ENCODE results near the gene THEM4.
"Not testable (repeated sequence)": the region's sequence is repeated elsewhere in the genome, so short reads cannot be mapped to it uniquely, and the experiment has no call there.

The THEM4 gene

GRCh38 chr1:151897991-151898431 is 11.3 kb downstream of the THEM4 start:
- no peak overlapping the region for H3K4me3 ChIP-seq (ENCODE audit: low read depth, low read length)

- H3K4me3 ChIP-seq (ENCODE audit: low read depth, low read length) = no peak overlapping the region
Measured at GRCh38 chr1:151893176-151893924, 16.0 kb downstream of the THEM4 start.

- H3K4me3 ChIP-seq (ENCODE audit: low read depth, low read length) = no peak overlapping the region
Measured at GRCh38 chr1:151892190-151892589, 17.1 kb downstream of the THEM4 start.

DNA sequence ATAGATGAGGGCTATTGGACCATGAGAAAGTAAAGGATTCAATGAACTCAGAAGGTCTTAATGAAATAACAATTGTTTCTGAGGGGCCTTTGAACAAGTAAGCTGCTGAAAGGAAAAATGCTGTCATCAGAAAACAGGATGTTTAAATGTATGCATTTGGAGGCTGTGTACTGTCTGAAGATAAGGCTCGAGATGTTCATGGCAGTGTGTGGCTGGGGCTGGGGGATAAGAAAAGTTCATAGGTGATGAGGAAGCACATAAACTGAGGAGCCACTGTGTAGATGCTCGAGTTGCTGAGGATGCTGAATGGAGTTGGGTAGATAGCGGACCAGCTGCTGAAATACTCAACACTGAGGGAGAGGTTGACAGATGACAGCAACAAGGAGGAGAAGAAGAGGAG is 17.8 kb downstream of the THEM4 start:
- H3K4me3 ChIP-seq (ENCODE audit: low read depth, low read length) = no peak overlapping the region

DNA sequence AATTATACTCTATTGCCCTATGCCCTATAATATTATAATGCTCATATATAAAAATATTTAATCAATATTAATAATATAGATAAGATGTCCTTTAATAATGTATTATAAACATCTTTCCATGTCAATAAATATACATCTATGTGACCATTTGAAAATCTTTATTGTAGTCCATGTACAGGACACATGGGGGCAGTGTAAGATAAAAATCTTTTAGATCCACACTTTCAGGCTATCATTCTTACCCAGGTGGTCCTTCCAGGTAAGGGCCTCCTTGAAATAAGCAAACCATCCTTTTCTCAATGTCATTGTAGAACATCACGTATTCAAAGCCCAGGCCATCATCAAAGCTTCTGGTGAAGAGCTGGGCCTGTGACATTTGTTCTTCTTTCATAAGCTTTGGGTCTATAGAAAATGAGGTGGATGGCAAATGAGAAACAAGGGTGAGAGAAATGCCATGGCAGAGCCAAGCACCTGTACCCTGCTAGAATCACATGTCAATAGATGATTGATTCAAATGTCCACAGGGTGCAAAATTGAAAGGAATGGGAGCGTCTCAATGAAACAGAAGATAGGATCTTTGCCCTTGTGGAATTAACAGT is 20.2 kb downstream of the THEM4 start:
- H3K4me3 ChIP-seq (ENCODE audit: low read depth, low read length) = no peak overlapping the region

- no peak overlapping the region for H3K4me3 ChIP-seq (ENCODE audit: low read depth, low read length)
Measured at GRCh38 chr1:151887028-151887427, 22.3 kb downstream of the THEM4 start.

DNA sequence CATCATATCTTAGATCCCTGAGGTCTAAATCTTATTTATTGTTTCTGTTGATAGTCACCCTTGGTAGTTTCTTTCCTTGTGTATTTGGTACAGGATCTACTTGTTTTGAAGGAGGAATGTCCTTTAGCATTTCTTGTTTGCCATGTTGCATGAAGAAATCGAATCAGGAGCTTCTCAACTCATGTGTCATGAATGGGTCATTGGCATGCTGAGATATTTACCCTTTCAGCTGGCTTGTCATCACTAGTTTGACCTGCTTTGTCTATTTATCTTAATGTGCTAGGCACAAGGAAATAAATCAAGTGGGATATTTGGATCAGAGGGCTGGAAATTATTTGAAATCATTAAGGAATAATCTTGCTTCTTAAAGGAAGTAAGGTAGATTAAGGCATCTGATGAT is 23.8 kb downstream of the THEM4 start:
- no peak overlapping the region for H3K4me3 ChIP-seq (ENCODE audit: low read depth, low read length)

DNA sequence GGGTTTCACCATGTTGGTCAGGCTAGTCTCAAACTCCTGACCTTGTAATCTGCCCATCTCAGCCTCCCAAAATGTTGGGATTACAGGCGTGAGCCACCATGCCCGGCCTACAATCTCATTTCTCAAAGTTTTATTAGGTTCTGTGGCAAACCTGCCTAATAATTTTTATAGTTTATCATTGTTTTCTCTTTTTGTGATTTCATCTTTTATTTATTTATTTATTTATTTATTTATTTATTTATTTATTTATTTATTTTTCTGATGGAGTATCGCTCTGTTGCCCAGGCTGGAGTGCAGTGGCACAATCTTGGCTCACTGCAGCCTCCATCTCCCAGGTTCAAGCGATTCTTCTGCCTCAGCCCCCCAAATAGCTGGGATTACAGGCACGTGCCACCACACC is 24.4 kb downstream of the THEM4 start:
- H3K4me3 ChIP-seq (ENCODE audit: low read depth, low read length) = not testable (repeated sequence)

DNA sequence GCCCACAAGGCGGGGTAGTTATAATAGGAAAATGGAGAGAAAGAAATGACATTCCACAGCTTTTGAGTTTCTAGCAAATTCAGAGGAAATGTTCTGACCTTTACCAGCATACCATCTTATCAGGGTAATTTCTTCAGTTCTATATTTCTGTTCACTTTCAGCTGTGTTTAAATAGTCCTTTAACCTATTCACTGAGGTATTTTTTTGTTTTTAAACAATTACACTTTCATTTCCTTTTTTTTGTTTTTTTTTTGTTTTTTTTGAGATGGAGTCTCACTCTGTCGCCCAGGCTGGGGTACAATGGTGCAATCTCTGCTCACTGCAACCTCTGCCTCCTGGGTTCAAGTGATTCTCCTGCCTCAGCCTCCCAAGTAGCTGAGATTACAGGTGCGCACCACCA is 24.9 kb downstream of the THEM4 start:
- not testable (repeated sequence) for H3K4me3 ChIP-seq (ENCODE audit: low read depth, low read length)

- H3K4me3 ChIP-seq (ENCODE audit: low read depth, low read length) = not testable (repeated sequence)
Measured at GRCh38 chr1:151883898-151884297, 25.4 kb downstream of the THEM4 start.

- H3K4me3 ChIP-seq (ENCODE audit: low read depth, low read length) = not testable (repeated sequence)
Measured at GRCh38 chr1:151882918-151883317, 26.4 kb downstream of the THEM4 start.

DNA sequence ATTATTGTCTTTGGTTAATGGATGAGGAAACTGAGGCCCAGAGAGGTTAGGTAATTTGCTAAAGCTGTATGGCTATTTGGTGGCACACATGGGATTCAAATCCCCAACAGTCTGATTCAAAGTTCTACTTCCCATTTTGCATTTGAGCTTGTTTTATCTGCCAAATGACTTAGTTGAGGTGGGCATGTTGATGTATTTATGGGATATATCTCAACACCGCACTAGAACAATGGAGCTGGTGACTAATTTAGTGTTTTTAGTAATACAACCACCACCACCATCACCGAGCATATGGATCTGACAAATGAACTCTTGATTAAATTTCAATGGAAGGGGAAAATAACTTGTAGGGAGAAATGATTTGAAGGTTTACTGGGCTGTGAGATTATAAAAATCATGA is 26.8 kb downstream of the THEM4 start:
- H3K4me3 ChIP-seq (ENCODE audit: low read depth, low read length) = no peak overlapping the region

DNA sequence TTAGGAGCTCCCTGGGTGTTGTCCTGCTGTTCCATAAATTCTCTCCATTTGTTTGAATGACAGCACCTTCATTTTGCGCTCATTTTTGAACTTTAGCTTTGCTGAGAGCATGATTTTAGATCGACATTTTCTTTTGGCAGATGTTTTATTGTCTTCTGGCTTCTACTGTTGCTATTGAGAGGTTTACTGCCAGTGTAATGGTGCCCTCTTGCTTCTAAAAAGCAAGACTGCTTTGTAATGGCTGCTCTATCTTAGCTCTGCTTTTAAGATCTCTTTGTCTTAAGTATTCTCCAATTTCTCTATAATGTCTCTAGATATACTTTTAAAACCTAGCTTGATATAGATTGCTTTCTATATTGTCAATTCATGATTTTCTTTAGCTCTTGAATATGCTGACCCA is 27.8 kb downstream of the THEM4 start:
- H3K4me3 ChIP-seq (ENCODE audit: low read depth, low read length) = no peak overlapping the region

DNA sequence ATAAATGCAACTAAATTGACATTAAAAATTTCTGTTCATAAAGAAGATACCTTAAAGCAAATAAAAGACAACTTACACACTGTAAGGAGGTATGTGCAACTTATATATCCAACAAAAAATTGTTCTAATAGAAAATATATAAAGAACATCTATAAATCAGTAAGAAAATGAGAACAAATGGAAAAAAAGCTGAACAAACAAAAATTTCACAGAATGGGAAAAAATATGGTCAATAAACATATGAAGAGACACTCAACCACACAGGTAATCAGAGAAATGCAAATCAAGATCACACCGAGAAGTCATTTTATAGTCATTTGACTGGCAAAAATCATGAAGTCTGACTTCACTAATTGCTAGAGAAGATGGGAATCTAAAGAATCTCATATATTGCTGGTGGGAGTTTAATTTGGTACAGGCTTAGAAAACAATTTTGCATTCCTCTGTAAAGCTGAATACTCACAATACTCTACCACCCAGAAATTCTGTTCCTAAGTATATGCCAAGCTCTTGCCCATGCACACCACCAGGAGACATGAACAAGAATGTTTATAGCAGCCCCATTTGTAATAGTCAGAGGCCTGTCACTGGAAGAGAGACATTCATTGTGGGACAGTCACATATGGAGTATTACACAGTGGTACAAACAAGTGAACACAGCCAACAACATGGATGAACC is 33.8 kb downstream of the THEM4 start:
- H3K4me3 ChIP-seq (ENCODE audit: low read depth, low read length) = no peak overlapping the region

DNA sequence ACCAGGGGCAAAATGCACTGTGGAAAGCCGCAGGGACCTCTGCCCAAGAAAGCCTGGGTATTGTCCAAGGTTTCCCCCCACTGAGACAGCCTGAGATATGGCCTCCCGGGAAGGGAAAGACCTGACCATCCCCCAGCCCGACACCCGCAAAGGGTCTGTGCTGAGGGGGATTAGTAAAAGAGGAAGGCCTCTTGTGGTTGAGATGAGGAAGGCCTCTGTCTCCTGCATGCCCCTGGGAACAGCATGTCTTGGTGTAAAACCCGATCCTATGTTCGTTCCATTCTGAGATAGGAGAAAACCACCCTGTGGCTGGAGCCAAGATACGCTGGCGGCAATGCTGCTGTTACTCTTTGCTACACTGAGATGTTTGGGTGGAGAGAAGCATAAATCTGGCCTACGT is 36.5 kb downstream of the THEM4 start:
- not testable (repeated sequence) for H3K4me3 ChIP-seq (ENCODE audit: low read depth, low read length)

- no peak overlapping the region for H3K4me3 ChIP-seq (ENCODE audit: low read depth, low read length)
Measured at GRCh38 chr1:151871284-151872030, 37.9 kb downstream of the THEM4 start.

- no peak overlapping the region for H3K4me3 ChIP-seq (ENCODE audit: low read depth, low read length)
Measured at GRCh38 chr1:151868486-151868885, 40.8 kb downstream of the THEM4 start.

DNA sequence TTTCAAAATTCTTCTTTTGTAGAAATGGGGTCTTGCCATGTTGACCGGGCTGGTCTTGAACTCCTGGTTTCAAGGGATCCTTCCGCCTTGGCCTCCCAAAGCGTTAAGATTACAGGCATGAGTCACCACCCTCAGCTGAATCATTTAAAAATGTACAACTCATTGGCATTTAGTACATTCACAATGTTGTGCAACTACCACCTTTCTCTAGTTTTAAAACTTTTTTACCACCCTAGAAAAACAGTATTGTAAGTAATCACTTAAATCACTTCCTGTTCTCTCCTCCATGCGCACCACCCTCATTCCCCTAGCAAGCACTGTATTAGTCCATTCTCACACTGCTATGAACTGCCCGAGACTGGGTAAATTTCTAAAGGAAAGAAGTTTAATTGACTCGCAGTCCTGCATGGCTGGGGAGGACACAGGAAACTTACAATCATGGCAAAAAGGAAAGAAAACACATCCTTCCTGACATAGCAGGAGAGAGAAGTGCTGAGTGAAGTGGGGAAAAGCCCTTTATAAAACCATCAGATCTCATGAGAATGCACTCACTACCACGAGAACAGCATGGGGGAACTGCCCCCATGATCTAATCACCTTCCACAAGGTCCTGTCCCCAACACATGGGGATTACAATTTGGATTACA is 41.4 kb downstream of the THEM4 start:
- H3K4me3 ChIP-seq (ENCODE audit: low read depth, low read length) = no peak overlapping the region

- H3K4me3 ChIP-seq (ENCODE audit: low read depth, low read length) = no peak overlapping the region
Measured at GRCh38 chr1:151867321-151867720, 42.0 kb downstream of the THEM4 start.

- H3K4me3 ChIP-seq (ENCODE audit: low read depth, low read length) = no peak overlapping the region
Measured at GRCh38 chr1:151864411-151864810, 44.9 kb downstream of the THEM4 start.

DNA sequence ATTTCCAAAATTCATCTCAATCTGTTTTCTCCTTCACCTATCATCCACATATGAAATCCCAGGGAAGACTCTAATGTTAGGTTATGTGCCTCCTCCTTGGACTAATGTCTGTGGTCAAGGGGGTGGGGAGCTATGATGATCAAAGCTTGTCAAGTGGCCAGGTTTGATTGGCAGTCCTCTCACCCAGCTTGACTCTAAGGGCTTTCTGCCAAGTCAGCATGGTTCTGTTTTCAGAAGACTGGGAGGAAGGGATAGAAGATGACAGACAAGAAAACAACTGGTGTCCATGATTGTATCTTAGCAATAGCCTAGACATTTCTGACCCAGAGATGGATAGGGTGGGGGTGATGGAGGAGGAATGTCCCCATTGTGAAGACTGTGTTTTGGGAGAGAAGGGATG is 46.7 kb downstream of the THEM4 start:
- no peak overlapping the region for H3K4me3 ChIP-seq (ENCODE audit: low read depth, low read length)

Data from iPS-11a (cell line).